Testis (tissue), 2 donors: ENCODE measurements around the gene DIPK1C.

Experiments used
- POLR2A ChIP-seq: fragments of 450-650 bp; IDR thresholded peaks from one replicate; pipeline ENCODE4 v1.6.1; 2017; ENCODE audit warnings: antibody characterized with exemption, mild to moderate bottlenecking, moderate library complexity
- TF ChIP-seq, protein P1 (sequence below), 3 experiments: fragments of 450-650 bp in 2 of 3; fragments of 200-600 bp in 1 of 3; sonication (generic) in 1 of 3; IDR thresholded peaks; one replicate each; pipeline ENCODE4 v1.5.1; 2016 to 2019; ENCODE audit warnings: antibody characterized with exemption in 3 of 3, mild to moderate bottlenecking in 2 of 3, moderate library complexity in 1 of 3

DNA sequence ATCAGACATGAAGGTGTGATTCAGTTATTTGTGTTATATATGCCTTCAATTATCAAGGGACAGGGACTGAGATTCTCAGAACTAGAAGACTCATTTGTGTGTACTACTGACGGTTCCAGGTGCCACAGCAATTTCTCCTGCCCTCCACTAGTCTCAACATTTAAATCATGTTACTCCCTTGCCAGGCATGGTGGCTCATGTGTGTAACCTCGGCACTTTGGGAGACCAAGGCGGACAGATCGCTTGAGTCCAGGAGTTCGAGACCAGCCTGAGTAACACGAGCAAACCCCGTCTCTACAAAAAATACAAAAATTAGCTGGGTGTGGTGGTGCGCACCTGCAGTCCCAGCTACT, 40.2 kb upstream of the DIPK1C start:
- TF ChIP-seq, protein P1, sequence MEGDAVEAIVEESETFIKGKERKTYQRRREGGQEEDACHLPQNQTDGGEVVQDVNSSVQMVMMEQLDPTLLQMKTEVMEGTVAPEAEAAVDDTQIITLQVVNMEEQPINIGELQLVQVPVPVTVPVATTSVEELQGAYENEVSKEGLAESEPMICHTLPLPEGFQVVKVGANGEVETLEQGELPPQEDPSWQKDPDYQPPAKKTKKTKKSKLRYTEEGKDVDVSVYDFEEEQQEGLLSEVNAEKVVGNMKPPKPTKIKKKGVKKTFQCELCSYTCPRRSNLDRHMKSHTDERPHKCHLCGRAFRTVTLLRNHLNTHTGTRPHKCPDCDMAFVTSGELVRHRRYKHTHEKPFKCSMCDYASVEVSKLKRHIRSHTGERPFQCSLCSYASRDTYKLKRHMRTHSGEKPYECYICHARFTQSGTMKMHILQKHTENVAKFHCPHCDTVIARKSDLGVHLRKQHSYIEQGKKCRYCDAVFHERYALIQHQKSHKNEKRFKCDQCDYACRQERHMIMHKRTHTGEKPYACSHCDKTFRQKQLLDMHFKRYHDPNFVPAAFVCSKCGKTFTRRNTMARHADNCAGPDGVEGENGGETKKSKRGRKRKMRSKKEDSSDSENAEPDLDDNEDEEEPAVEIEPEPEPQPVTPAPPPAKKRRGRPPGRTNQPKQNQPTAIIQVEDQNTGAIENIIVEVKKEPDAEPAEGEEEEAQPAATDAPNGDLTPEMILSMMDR (IDR thresholded peaks at IDR 0.05), result no peak
- no peak for TF ChIP-seq POLR2A
